ENCODE data around the gene RABGAP1L. TPM values are rescaled to one million over a fixed set of nuclear protein-coding genes. Genes with fewer than 3 reads are reported as not detected.

RABGAP1L gene
- total and polyA plus RNA-seq, 10 of the 15 experiments (the other 5 are each of a cell fraction or from before 2014, with no cell fraction given) = 5.8 to 194 (median 113) TPM

GRCh38 chr1:174657893-174658292 is 498.6 kb downstream of the RABGAP1L start (continued):
- TF ChIP-seq, protein P1, sequence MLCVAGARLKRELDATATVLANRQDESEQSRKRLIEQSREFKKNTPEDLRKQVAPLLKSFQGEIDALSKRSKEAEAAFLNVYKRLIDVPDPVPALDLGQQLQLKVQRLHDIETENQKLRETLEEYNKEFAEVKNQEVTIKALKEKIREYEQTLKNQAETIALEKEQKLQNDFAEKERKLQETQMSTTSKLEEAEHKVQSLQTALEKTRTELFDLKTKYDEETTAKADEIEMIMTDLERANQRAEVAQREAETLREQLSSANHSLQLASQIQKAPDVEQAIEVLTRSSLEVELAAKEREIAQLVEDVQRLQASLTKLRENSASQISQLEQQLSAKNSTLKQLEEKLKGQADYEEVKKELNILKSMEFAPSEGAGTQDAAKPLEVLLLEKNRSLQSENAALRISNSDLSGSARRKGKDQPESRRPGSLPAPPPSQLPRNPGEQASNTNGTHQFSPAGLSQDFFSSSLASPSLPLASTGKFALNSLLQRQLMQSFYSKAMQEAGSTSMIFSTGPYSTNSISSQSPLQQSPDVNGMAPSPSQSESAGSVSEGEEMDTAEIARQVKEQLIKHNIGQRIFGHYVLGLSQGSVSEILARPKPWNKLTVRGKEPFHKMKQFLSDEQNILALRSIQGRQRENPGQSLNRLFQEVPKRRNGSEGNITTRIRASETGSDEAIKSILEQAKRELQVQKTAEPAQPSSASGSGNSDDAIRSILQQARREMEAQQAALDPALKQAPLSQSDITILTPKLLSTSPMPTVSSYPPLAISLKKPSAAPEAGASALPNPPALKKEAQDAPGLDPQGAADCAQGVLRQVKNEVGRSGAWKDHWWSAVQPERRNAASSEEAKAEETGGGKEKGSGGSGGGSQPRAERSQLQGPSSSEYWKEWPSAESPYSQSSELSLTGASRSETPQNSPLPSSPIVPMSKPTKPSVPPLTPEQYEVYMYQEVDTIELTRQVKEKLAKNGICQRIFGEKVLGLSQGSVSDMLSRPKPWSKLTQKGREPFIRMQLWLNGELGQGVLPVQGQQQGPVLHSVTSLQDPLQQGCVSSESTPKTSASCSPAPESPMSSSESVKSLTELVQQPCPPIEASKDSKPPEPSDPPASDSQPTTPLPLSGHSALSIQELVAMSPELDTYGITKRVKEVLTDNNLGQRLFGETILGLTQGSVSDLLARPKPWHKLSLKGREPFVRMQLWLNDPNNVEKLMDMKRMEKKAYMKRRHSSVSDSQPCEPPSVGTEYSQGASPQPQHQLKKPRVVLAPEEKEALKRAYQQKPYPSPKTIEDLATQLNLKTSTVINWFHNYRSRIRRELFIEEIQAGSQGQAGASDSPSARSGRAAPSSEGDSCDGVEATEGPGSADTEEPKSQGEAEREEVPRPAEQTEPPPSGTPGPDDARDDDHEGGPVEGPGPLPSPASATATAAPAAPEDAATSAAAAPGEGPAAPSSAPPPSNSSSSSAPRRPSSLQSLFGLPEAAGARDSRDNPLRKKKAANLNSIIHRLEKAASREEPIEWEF (IDR thresholded peaks at IDR 0.05; ENCODE audit: insufficient replicate concordance, low read depth, low read length) = no peak
- TF ChIP-seq POLR2A (IDR thresholded peaks at IDR 0.05; ENCODE audit: low read depth, low read length) (no peak), CREM (IDR thresholded peaks at IDR 0.05; ENCODE audit: low read depth) (no peak)

DNA sequence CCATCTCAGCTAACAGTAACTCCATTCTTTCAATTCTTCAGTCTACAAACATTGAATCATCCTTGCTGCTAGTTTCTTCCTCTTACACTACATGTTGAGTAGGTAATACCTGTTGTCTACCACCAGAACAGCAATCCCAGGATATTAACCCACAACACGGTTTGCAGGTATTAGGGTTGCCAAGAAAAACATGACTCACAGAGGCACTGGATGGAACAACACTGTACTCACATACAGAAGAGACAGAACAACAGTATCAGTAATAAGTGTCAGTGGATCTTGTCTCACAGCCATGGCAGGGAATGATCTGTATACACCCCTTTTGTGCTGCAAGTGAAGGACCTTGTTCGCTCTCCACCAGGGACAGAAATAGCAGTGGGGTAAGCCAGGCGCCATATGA is 500.5 kb downstream of the RABGAP1L start:
- in situ Hi-C loops (cut with MboI) = no loop called here
- WGBS (ENCODE audit: insufficient coverage, insufficient replicate concordance, low lambda C conversion rate, missing lambda C conversion rate) = 100% methylated on average over 3 of the region's 3 CpGs
- BruUV-seq (replicated peaks) = no TSS peak
- DNase-seq (ENCODE audit: low read depth, low spot score) = no peak
- Histone ChIP-seq H3K4me1 (ENCODE audit: control insufficient read depth, insufficient read depth, low read length) (no peaks in the 10 kb centered on the region), H3K79me2 (ENCODE audit: control insufficient read depth, insufficient read depth, low read length) (no peaks in the 10 kb centered on the region), H3K36me3 (ENCODE audit: control insufficient read depth in 2 of 2, insufficient read depth in 2 of 2, low read length in 1 of 2) (peaks cover 0 to 5% of the 10 kb centered on the region in 2 experiments; a peak in 1 of 4 replicates), H3K9ac (ENCODE audit: control insufficient read depth, insufficient read depth, low read length) (no peak overlapping the region), H3K27me3 (replicated peaks in 1 of 2; ENCODE audit: control insufficient read depth in 2 of 2, insufficient read depth in 2 of 2, low read length in 1 of 2) (no peaks in the 10 kb centered on the region), H4K20me1 (ENCODE audit: control insufficient read depth, insufficient read depth) (no peaks in the 10 kb centered on the region), H3K9me3 (replicated peaks; ENCODE audit: control insufficient read depth, insufficient read depth, low read length) (no peaks in the 10 kb centered on the region; the same call in 2 of the 3 replicates), H3K4me3 (no peak overlapping the region), H3K27ac (ENCODE audit: control insufficient read depth, insufficient read depth) (no peak overlapping the region), H2AFZ (ENCODE audit: control insufficient read depth, low read depth, low read length) (no peak overlapping the region), H3K4me2 (ENCODE audit: control insufficient read depth, insufficient read depth) (no peak overlapping the region)
- RAD21 ChIA-PET (ENCODE audit: unreplicated experiment) = no interaction called here
- CTCF ChIA-PET = no interaction called here
- intact Hi-C loops (cut with micrococcal nuclease; ENCODE audit: unreplicated experiment) = no loop called here
- no peak for FAIRE-seq
- POLR2A ChIA-PET = no interaction called here
- SMC1A ChIA-PET (ENCODE audit: uncharacterized antibody, unreplicated experiment) = no interaction called here
- ATAC-seq = no peak
- no peak for TF ChIP-seq CTCF (IDR thresholded peaks at IDR 0.05 in 2 of 3, conservative IDR thresholded peaks at IDR 0.05 in 1 of 3; ENCODE audit: control insufficient read depth in 2 of 3, extremely low read depth in 1 of 3, insufficient read depth in 1 of 3, low read depth in 3 of 3, low read length in 3 of 3)
- no peak for TF ChIP-seq TCF7 (IDR thresholded peaks at IDR 0.05; ENCODE audit: borderline replicate concordance)
- no peak for TF ChIP-seq TAF1 (IDR thresholded peaks at IDR 0.05; ENCODE audit: borderline replicate concordance, low read depth, low read length)
- no peak for TF ChIP-seq CHD2 (IDR thresholded peaks at IDR 0.05; ENCODE audit: borderline replicate concordance, low read depth, low read length)
- no peak for TF ChIP-seq ZNF217 (IDR thresholded peaks at IDR 0.05)
- no peak for TF ChIP-seq TCF12 (IDR thresholded peaks at IDR 0.05; ENCODE audit: low read depth, low read length)
- TF ChIP-seq KDM1A (IDR thresholded peaks at IDR 0.05; ENCODE audit: borderline replicate concordance) = no peak
- no peak for TF ChIP-seq SMAD5 (IDR thresholded peaks at IDR 0.05; ENCODE audit: low read depth)
- TF ChIP-seq ZBTB4 (CRISPR knock-in tag; IDR thresholded peaks at IDR 0.05) = no peak
- TF ChIP-seq CBX3 (IDR thresholded peaks at IDR 0.05; ENCODE audit: borderline replicate concordance, low read depth) = no peak
- no peak for TF ChIP-seq JUNB (IDR thresholded peaks at IDR 0.05)
- no peak for TF ChIP-seq SUPT20H (IDR thresholded peaks at IDR 0.05; ENCODE audit: borderline replicate concordance, control insufficient read depth, low read depth, low read length)

All from GM12878 (cell line).